SKM-1 (cell line): ENCODE data around the gene SUN5.
"Not testable (repeated sequence)": the region's sequence is repeated elsewhere in the genome, so short reads cannot be mapped to it uniquely, and the experiment has no call there.

Experiments used
- DNase-seq: peaks from one replicate; lab custom pipeline; 2025; ENCODE audit not compliant: unreplicated experiment; lab: John Stamatoyannopoulos, UW

Gene SUN5, protein sequence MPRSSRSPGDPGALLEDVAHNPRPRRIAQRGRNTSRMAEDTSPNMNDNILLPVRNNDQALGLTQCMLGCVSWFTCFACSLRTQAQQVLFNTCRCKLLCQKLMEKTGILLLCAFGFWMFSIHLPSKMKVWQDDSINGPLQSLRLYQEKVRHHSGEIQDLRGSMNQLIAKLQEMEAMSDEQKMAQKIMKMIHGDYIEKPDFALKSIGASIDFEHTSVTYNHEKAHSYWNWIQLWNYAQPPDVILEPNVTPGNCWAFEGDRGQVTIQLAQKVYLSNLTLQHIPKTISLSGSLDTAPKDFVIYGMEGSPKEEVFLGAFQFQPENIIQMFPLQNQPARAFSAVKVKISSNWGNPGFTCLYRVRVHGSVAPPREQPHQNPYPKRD

DNA sequence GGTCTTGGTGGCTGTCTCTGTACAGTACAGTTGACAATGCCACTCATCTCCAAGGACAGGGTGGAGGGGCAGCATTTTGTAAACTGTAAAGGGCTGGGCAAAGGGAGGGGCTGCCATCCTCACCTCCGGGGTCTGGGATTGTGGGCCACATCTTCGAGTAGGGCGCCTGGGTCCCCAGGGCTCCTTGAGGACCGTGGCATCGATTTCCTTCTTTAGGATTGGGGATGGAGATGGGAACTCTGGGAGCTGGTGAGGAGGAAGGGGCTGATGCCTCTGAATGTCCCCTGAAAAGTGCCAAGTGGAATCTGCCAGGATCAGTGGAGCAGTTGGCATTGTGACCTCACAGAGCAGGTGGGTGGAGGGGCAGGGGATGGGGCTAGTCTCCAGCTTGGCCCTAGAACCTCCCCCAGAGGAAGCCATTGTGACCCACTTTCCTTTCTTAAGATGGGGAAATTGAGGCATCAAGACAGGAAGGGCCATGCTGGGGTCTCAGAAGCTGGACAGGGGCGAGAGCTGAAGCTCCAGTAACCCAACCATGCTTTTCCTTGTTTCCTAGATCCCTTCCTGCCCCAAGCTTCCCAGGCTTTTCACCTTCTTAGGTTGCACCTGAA lies at the start of gene SUN5:
TSS of gene SUN5 (minus strand) at position 293 of the 611 bp plus-strand sequence. CDS start at position 200, 93 bp downstream.
- DNase-seq: no peak

DNA sequence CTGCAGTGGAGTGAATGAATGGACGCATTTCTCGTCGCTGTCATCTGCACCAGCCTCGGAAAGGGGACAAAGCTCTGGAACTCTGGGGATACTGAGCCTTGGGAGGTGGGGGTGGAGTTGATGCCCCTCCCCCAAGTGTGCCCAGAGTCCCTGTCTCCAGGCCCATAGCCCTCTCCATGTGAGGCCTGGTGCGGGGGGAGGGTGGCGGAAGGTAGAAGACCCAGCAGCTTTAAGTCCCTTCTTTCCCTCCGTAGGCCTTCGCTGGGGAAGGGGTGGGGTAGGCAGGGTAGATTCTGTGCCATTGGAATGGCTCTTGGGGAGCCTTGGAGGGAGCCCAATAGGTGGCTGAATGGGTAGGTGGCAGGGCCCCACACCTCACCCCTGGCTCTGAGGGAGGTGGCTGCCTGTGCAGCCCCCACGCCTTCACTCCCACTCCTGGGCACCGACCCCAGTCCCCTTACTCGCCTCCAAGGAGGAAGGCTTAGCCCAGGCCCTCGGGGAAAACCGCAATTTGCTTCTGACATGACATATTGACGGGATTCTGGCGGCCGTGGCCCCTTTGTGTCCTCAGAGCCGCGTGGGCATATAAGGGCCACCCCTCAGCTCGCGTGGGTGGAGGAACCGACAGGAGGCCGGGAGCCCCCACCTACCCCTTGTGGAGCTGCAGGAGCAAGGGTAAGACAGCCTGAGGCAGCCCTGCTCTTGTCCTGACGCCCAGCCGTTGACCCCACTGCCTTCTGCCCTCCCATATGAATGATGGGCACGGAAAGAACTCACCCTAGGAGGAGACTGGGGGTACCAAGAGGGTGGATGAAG lies 49.3 kb upstream of the SUN5 start, which contains the start of gene BPIFB3:
TSS of gene BPIFB3 (plus strand) at position 613 of the 816 bp plus-strand sequence. CDS start 1,533 bp downstream, outside the sequence.
- no peak for DNase-seq

DNA sequence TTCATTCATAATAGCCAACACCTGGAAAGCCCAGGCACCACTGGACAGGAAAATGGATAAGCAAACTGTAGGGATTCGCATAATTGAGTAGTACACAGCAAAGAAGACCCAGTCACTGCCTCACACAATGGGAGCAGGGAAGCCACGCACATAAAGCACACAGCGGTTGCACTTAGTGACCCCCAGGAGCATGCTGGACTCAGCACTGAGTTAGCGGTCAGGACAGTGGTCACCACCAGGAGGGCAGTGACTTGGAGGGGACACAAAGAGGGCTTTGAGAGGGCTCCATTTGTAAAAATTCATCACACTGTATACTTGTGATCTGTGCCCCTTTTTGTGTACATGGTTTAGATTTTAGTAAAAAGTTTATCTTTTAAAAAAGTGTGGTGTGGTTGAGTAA lies 47.1 kb upstream of the SUN5 start:
- no peak for DNase-seq

DNA sequence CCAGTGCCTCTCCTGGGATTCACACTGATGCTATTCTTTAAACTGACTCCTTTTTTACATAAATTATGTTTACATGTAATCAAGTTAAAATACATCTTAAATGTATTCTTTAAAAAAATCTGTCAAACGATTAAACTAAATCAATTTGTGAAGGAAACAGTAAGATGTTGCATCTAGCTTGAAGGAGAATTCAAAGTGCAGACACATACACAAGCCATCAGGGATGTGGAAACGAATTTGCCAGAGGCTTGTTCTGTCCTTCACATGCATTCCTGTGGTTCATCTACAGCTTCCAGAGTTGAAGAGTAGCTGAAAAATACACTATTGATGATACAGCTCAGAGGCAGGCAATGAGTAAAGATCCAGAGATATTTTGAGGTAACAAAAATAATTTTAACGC lies 42.2 kb upstream of the SUN5 start:
- DNase-seq: no peak

DNA sequence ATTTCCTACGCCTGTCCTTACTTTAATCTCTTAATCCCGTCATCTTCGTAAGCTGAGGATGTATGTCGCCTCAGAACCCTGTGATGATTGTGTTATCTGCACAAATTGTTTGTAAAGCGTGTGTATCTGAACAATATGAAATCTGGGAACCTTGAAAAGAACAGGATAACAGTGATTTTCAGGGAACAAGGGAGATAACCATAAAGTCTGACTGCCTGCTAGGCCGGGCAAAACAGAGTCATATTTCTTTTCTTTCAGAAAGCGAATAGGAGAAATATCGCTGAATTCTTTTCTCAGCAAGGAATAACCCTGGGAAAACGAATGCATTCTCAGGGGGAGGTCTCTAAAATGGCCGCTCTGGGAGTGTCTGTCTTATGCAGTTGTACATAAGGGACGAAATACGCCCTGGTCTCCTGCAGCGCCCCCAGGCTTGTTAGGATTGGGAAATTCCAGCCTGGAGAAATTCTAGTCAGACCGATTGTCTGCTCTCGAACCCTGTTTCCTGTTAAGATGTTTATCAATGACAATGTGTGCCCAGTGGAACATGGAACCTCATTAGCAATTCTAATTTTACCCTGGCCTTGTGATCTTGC lies 41.0 kb upstream of the SUN5 start:
- not testable (repeated sequence) for DNase-seq

DNA sequence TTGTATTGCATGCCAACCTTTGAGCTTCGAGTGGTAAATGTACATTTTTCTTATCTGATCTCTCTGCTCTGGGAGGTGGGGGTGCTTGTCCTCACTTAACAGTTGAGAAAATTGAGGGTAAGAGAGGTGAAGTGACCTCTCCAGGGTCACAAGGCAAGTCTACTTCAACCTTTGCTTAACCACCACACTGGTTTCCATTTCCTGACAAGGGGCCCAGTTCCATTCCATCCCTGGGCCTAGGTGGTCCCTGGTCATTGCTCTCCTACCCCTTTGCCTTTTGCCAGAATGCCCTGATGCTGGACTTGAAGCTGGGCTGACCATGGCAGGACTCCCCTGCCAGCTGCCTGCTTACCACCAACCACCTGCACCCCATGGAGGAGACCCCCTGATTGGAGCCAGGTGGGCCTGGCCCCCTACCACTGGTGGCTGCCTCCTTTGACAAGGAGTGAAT lies 39.5 kb upstream of the SUN5 start:
- no peak for DNase-seq

DNA sequence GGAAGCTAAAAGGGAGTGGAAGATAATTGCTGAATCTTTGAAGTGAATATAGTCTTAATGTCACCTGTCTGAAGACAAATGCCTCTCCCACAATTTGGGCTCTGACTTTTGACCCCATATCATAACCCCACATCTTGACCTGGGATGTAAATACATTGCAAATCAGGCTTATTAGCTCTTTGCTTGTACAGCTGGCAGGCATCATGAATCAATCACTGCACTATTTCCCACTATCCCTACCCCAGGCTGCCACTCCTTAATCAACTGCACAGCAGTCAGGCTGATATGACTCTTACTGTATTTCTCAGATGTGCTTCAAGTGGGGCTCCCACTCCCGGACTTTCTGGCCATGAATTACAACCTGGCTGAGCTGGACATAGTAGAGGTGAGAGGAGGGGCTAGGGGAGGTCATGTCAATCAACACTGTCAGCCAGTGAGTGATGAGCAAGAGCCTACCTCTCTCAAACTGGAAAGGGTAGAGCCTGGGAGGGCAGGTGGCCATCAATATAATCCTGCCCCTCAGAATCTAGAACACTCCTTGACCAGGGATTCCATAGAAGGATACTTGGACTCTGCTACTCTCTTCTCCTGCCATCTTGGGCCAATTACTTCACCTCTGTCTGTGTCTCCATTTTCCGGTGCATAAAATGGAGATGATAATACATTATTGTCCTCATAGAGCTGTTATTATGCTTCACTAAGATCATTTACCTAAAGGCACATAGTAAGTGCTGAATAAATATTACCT lies 38.9 kb upstream of the SUN5 start:
- DNase-seq: no peak

DNA sequence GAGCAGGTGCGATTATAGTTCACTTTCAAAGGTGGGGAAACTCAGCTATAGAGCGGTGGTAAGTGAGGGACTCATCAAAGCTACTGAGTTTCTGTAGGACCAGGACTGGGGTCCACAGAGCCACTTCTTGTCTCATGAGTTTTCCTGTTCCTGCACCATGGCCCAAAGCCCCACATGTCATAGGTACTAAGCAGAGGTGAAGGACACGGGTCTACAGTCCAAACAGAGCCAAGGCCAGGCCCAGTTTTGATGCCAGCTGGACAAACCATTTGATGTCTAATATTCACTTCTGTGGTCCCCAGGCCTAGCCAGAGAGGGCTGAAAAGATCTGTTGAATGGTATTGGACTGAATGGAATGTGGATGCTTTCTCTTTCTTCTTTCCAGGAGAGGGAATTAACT lies 38.2 kb upstream of the SUN5 start:
- no peak for DNase-seq

DNA sequence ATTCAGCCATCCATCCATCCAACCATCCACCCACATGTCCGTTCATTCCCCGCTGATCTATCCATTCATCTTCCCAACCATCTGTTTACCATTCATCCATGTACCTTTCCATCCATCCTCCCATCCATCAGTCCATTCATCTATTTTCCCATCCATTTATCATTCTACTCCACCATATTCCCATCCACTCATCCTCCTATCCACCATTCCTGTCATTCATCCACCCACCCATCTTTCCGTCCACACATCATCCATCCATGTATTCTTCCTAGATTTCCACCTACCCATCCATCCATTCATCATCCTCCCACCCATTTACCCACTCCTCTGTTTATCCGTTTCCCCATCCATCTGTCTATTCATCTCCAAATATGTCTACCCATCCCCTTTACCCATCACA lies 34.0 kb upstream of the SUN5 start:
- no peak for DNase-seq

DNA sequence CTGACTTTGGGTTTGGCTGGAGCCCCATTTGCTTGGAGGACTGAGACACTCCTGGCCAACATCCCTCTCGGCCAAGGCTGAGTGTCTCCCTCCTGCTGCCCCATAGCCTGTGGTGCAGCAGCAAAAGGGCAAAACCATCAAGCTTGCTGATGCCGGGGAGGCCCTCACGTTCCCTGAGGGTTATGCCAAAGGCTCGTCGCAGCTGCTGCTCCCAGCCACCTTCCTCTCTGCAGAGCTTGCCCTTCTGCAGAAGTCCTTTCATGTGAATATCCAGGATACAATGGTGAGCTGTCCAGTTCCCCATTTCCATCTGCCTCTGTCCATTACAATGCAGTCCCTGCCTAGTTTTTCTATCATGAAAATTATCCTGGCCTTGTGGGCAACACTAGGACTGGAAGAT lies 33.2 kb upstream of the SUN5 start:
- no peak for DNase-seq

DNA sequence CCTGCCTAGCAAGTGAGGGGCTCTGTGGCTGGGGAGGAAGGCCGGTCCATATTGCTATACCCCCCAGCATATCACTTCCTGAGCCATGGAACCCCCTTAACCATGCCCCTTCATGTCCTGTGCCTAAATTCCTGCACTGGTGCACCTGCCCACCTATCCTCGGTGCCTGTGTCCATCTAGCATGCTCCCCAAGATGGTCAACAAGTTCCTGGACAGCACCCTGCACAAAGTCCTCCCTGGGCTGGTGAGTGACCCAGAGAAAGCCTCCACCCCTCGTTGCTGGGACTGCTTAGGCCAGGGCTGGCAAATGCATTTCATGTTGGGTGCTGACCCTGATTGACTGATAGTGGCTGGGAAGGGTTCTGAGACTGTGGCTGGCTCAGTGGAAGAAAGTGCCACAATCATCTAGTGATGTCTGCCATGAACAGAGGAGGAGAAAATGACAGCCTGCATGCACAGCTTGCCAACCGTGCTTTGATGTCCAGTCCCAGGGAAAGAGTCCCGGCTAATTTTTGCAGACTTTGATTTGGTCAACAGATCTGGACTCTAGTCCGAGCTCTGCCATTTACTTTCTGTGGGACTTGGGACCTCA lies 30.8 kb upstream of the SUN5 start:
- DNase-seq: no peak

DNA sequence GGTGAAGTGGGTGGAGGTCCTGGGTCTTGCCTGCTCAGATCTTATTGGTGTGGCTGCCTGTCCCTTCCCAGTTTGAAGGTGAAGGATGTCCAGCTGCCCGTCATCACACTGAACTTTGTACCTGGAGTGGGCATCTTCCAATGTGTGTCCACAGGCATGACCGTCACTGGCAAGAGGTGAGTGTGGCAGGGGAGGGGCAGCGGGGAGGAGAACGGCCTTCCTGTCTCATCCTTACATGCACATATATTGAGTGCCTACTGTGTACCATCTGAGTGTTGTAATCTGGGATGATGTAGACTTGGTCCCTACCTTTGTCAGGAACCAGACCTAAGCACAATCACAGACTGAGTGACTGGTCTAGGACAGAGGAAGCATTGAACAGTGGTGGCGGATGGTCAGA lies 29.9 kb upstream of the SUN5 start:
- no peak for DNase-seq

DNA sequence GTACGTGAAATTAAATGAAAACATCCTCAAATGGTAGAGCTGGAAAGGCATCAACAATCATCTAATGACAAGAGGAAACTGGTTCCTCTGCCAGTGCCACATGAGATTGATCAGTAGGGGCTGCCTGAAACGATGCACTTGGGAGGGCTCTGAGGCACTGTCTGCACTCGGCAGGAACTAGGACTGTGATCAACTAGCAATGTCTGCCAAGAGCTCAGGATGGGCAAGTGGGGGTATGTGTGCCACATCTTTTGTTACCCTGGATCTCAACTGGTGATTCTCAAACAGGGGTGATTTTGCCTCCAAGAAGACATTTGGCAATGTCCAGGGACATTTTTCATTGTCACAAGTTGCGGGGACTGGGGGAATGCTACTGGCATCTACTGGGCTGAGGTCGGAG lies 29.1 kb upstream of the SUN5 start:
- no peak for DNase-seq

DNA sequence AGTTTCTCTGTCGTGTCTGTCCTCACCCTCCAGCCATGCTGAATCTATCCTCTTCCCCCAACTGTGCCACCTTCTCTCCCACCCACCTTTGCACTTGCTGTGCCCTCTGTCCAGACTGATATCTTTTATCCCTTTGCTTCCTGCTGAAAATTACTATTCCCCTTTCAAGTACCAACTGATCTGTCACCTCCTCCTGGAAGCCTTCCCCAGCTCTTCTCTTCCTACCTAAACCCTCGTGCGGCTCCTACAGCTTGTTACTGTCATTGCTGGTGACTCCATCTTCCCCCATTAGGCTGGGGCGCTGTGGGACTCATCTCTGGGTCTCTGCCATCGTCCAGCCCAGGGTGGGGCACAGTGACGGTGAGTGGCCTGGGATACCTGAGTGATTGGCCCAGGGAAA lies 28.3 kb upstream of the SUN5 start:
- DNase-seq: no peak

DNA sequence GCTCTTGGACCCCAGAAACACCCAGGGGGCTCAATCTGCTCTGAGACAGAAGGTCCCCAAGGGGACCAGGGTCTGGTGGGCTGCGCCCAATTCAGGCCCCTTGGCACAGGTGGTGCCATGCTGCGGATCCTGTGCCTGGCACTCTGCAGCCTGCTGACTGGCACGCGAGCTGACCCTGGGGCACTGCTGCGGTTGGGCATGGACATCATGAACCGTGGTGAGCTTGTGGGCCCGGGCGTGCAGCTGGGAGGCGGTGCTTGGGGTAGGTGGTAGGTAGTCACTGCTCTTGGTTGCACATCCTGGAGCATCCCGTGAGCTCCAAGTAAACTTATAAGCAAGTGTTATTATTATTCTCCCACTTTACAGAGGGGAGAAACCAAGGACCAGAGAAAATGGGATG lies 27.3 kb upstream of the SUN5 start, which contains the start of gene BPIFB6:
TSS of gene BPIFB6 (plus strand) at position 118 of the 400 bp plus-strand sequence. CDS start at position 118, 0 bp downstream.
- no peak for DNase-seq

DNA sequence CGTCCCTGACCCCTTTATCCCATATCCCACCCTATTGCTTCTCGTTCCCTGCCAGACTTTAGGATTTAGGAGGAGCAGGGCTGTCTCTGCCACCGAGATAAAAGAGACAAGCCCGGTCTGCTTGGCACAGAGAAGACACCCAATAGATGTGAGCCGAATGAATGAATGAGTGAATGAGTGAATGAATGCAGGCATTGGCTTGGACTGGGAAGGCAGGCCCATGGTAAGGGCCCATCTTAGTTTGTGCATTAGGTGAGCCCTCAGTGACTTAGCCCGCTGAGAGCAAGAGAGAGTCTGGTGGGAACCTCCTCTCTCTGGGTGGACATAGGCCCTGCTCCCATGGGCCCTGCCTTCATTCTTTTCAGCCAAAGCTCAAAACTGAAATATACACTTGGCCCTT lies 26.3 kb upstream of the SUN5 start:
- no peak for DNase-seq

DNA sequence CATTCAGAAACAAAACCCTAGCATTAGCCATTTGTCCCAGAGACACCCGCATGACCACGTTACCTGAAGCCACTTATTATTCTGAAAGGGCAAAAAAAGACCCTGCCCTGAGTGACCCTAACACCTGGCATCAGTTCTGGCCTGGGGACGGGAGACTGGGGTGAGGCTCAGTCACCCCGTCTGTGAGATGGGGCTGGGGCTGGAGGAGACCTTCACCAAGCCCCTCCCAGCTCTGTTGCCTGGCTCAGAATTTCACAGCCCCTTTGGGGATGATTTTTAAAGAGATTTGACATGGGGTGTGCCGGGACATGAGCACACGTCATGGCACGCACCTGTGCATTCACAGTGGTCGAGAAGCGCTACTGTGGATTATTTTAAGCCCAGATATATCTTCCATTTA lies 25.8 kb upstream of the SUN5 start:
- no peak for DNase-seq

DNA sequence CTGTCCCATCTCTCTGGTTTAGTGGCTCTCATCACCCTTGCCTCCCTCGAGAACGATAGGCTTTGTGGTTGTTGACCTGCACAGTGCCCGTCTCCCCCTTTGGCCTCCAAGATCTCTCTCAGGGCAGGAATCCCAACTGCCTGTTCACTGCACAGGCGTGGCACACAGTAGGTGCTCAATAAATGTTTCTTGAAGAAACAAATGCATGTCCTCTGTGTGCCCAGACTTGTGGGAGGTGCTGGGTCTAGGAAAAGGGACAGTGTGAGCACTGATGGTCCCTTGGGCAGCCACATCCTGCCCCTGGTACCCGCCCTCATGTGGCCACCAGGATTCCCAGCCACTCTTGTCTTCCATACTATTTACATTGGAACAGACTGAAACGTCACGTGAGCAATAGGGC lies 24.6 kb upstream of the SUN5 start:
- no peak for DNase-seq

DNA sequence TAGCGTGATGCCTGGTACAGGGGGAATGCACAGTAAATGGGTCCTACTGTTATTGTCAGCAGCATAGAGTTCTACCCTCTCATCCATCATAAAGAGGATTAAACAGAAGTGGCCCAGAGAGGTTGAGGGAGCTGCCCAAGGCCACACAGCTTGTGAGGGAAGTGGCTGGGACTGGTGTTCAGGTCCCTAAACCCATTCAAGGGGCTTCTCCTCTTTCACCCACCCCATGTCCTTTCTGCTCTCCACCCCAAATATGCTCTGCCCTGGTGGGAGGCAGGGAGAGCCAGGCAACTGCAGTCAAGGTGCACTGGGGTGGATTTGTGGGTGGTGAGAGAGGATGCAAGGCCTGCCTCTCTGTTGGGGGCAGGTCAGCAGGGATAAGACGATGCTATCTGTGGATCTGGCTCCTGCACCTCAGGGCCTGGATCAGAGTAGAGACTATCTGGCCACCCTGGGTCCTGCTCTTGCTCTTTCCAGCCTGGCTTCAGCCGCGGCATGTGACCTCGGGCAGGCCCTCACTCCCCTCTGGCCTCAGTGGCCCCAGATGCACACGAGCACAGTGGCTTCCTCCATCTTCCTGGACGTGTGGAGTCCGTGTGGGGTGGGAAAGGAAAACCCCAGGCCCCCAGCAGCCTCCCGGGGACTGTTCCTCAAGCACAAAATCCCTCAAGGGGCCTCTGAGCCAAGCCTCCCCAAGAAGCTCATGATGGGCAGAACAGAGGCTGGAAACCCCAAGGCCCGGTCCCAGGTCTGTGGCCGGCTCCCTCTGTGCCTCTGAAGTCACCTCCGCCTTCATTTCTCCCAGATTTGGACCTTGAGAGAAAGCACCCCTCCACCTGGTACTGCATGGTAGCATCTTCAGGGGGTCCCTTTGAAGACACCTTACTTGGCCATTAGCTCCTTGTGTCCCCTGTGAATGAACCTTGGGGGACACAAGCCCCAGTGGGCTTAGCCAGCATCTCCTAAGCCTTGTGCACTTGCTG lies 23.8 kb upstream of the SUN5 start:
- DNase-seq: no peak
